ENCODE results near the gene ALPK3. TPM values are rescaled to one million over a fixed set of nuclear protein-coding genes. Genes with fewer than 3 reads are reported as not detected.

The ALPK3 gene
- total and polyA plus RNA-seq, 9 of the 15 experiments (the other 6 are each of a cell fraction or from before 2014, with no cell fraction given), result 0.04 to 1.0 (median 0.07) TPM; not detected in 2

GRCh38 chr15:84824260-84825007 lies 7.3 kb downstream of the ALPK3 start:
- CTCF ChIA-PET (ENCODE audit: low intra/inter-chr PET ratio), result no interaction called here
- H3K9me1 ChIP-seq (ENCODE audit: control insufficient read depth, insufficient read depth, low read length), result no peaks in the 10 kb centered on the region
- H3K4me3 ChIP-seq, result no peak overlapping the region
- FAIRE-seq (no peak), DNase-seq (ENCODE audit: extremely low read depth in 1 of 4, low spot score in 3 of 4) (no peak), ATAC-seq (no peak)
- 20% methylated on average over 6 of the region's 6 CpGs for WGBS (ENCODE audit: insufficient coverage, low coverage, missing lambda C conversion rate)
- no peak overlapping the region for H3K9ac ChIP-seq (ENCODE audit: insufficient read depth in 1 of 2, low read depth in 2 of 2, low read length in 2 of 2)
- no peak overlapping the region for H3K4me2 ChIP-seq (ENCODE audit: insufficient read depth, low read length)
- BruUV-seq (replicated peaks), result no TSS peak
- H3K27ac ChIP-seq (ENCODE audit: extremely low read depth, low read depth, low read length), result no peak overlapping the region
- in situ Hi-C loops (cut with MboI), result no loop called here
- no peak overlapping the region for H2AFZ ChIP-seq (ENCODE audit: low read depth, low read length)
- H3K4me1 ChIP-seq (replicated peaks in 1 of 2; ENCODE audit: control insufficient read depth in 2 of 2, insufficient read depth in 2 of 2, low read length in 2 of 2), result peaks cover 17 to 32% of the 10 kb centered on the region in 2 experiments; a peak in 3 of 5 replicates
- intact Hi-C loops (cut with micrococcal nuclease), result loop anchor here (10.0 kb wide), 1 partner anchor 190 kb away; no protein-coding TSS in a partner anchor
- no peaks in the 10 kb centered on the region for H3K9me3 ChIP-seq (replicated peaks; ENCODE audit: control insufficient read depth, insufficient read depth, low read depth, low read length)
- no peaks in the 10 kb centered on the region for H4K20me1 ChIP-seq (replicated peaks; ENCODE audit: control insufficient read depth, insufficient read depth, low read length)
- TF ChIP-seq HMG20A (CRISPR knock-in tag; conservative IDR thresholded peaks at IDR 0.05), result no peak
- no peak for TF ChIP-seq ZNF23 (CRISPR knock-in tag; IDR thresholded peaks at IDR 0.05)
- TF ChIP-seq DPF2 (IDR thresholded peaks at IDR 0.05), result no peak
- no peak for TF ChIP-seq PHB (CRISPR knock-in tag; IDR thresholded peaks at IDR 0.05)
- TF ChIP-seq, protein P1, sequence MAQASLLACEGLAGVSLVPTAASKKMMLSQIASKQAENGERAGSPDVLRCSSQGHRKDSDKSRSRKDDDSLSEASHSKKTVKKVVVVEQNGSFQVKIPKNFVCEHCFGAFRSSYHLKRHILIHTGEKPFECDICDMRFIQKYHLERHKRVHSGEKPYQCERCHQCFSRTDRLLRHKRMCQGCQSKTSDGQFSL (CRISPR knock-in tag; IDR thresholded peaks at IDR 0.05), result no peak
- TF ChIP-seq, protein P1 (tag; IDR thresholded peaks at IDR 0.05), result no peak
- TF ChIP-seq HIVEP1 (CRISPR knock-in tag; IDR thresholded peaks at IDR 0.05), result no peak
- POLR2A ChIA-PET, result interaction anchor here (1.1 kb wide), 2 partner anchors 88 to 108 kb away, joined by 3 to 4 read pairs; partner anchors contain the start of gene SEC11A
- no peaks in the 10 kb centered on the region for H3K79me2 ChIP-seq (ENCODE audit: control insufficient read depth, insufficient read depth, low read length)
- no peaks in the 10 kb centered on the region for H3K36me3 ChIP-seq (ENCODE audit: control insufficient read depth, insufficient read depth, low read length)
- no peaks in the 10 kb centered on the region for H3K27me3 ChIP-seq (ENCODE audit: control insufficient read depth in 2 of 2, insufficient read depth in 2 of 2, low read length in 2 of 2)

Measured in K562 (cell line).